ENCODE measurements around the gene PKIB.

DNA sequence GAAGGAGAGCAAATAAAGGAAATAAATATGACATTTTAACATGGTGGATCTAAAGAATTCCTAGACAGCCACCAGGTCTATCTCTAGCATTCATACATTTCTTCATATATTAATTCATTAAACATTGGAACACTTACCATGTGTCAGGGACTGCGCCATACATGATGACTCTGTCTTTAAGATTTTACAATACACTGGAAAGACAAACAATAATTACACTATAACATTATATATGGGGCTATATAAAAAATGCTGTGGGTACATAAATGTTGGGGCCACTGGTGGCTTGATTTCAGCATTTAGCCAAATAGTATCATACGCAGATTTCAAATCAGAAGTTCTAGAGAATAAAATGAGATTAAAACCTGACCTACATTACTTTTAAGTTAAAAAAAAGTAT is 33.3 kb upstream of the PKIB start:
- no peak for TF ChIP-seq CTCF (IDR thresholded peaks at IDR 0.05)
- no peak for TF ChIP-seq POLR2AphosphoS5 (IDR thresholded peaks at IDR 0.05)
